ENCODE measurements around the gene ARHGAP6.

Gene ARHGAP6

GRCh38 chrX:11205796-11206195, 459.9 kb downstream of the ARHGAP6 start:
- no peak for DNase-seq

- DNase-seq = no peak
These were observed 468.0 kb downstream of the ARHGAP6 start for GRCh38 chrX:11197671-11198070.

GRCh38 chrX:11196476-11196875, 469.2 kb downstream of the ARHGAP6 start:
- no peak for DNase-seq

GRCh38 chrX:11193035-11193469, 472.7 kb downstream of the ARHGAP6 start:
- no peak for DNase-seq

- DNase-seq = no peak
These were observed 474.8 kb downstream of the ARHGAP6 start for GRCh38 chrX:11190745-11191510.

- DNase-seq = no peak
These were observed 476.6 kb downstream of the ARHGAP6 start for GRCh38 chrX:11189097-11189496.

- no peak for DNase-seq
These were observed 477.1 kb downstream of the ARHGAP6 start for GRCh38 chrX:11188664-11189063.

- no peak for DNase-seq
These were observed 478.7 kb downstream of the ARHGAP6 start for GRCh38 chrX:11187001-11187400.

- DNase-seq = no peak
These were observed 479.9 kb downstream of the ARHGAP6 start for GRCh38 chrX:11185861-11186260.

- no peak for DNase-seq
These were observed 485.1 kb downstream of the ARHGAP6 start for GRCh38 chrX:11180571-11180970.

- no peak for DNase-seq
These were observed 493.3 kb downstream of the ARHGAP6 start for GRCh38 chrX:11172415-11172814.

- no peak for DNase-seq
These were observed 493.8 kb downstream of the ARHGAP6 start for GRCh38 chrX:11171956-11172355.

GRCh38 chrX:11164433-11164832, 501.3 kb downstream of the ARHGAP6 start:
- no peak for DNase-seq

GRCh38 chrX:11159149-11159548, 506.6 kb downstream of the ARHGAP6 start:
- no peak for DNase-seq

GRCh38 chrX:11151799-11152559, 513.7 kb downstream of the ARHGAP6 start:
- DNase-seq = no peak

- no peak for DNase-seq
These were observed 517.3 kb downstream of the ARHGAP6 start for GRCh38 chrX:11148401-11148800.

GRCh38 chrX:11146411-11146810, 519.3 kb downstream of the ARHGAP6 start:
- DNase-seq = no peak

GRCh38 chrX:11143931-11144678, 521.6 kb downstream of the ARHGAP6 start:
- peak; percentile 16 for DNase-seq

GRCh38 chrX:11138498-11139390, 527.0 kb downstream of the ARHGAP6 start:
- DNase-seq = no peak

GRCh38 chrX:11137543-11138139, 528.1 kb downstream of the ARHGAP6 start:
- no peak for DNase-seq

GRCh38 chrX:11135564-11136185, 530.0 kb downstream of the ARHGAP6 start:
- DNase-seq = no peak

- no peak for DNase-seq
These were observed 534.6 kb downstream of the ARHGAP6 start for GRCh38 chrX:11131146-11131545.
